ENCODE results near the gene PKMYT1.
A peak's percentile ranks its signal among the peaks of the same experiment; 100 is the strongest.

- no peak for TF ChIP-seq CTCF (conservative IDR thresholded peaks at IDR 0.05; ENCODE audit: low read depth in 2 of 2)
- no peak for TF ChIP-seq EZH2phosphoT487 (IDR thresholded peaks at IDR 0.05; ENCODE audit: unreplicated experiment)
- no peak for TF ChIP-seq JUNB (IDR thresholded peaks at IDR 0.05; ENCODE audit: unreplicated experiment)
- no peak for TF ChIP-seq REST (IDR thresholded peaks at IDR 0.05; ENCODE audit: unreplicated experiment)
- peak; percentile 58 for TF ChIP-seq POLR2AphosphoS5 (IDR thresholded peaks at IDR 0.05; ENCODE audit: low read depth)
- TF ChIP-seq EZH2 (IDR thresholded peaks at IDR 0.05; ENCODE audit: low read depth, unreplicated experiment): no peak
- TF ChIP-seq CREB1 (CRISPR knock-in tag; IDR thresholded peaks at IDR 0.05; ENCODE audit: low read depth): no peak
- TF ChIP-seq ETS1 (IDR thresholded peaks at IDR 0.05): no peak
- TF ChIP-seq ZNF331 (CRISPR knock-in tag; IDR thresholded peaks at IDR 0.05; ENCODE audit: low read depth): no peak
These were observed 42.6 kb upstream of the PKMYT1 start for GRCh38 chr16:3022684-3023414.

Measured in GM23338 (cell line).